NCI-H1417 treated with DMSO at 0.1 percent for 48 hours (cell line): ENCODE results near the gene NOMO2.
"Not testable (repeated sequence)": the region's sequence is repeated elsewhere in the genome, so short reads cannot be mapped to it uniquely, and the experiment has no call there.

Experiments used
- DNase-seq: peaks from one replicate; lab custom pipeline; 2025; lab: John Stamatoyannopoulos, UW

Gene NOMO2, protein sequence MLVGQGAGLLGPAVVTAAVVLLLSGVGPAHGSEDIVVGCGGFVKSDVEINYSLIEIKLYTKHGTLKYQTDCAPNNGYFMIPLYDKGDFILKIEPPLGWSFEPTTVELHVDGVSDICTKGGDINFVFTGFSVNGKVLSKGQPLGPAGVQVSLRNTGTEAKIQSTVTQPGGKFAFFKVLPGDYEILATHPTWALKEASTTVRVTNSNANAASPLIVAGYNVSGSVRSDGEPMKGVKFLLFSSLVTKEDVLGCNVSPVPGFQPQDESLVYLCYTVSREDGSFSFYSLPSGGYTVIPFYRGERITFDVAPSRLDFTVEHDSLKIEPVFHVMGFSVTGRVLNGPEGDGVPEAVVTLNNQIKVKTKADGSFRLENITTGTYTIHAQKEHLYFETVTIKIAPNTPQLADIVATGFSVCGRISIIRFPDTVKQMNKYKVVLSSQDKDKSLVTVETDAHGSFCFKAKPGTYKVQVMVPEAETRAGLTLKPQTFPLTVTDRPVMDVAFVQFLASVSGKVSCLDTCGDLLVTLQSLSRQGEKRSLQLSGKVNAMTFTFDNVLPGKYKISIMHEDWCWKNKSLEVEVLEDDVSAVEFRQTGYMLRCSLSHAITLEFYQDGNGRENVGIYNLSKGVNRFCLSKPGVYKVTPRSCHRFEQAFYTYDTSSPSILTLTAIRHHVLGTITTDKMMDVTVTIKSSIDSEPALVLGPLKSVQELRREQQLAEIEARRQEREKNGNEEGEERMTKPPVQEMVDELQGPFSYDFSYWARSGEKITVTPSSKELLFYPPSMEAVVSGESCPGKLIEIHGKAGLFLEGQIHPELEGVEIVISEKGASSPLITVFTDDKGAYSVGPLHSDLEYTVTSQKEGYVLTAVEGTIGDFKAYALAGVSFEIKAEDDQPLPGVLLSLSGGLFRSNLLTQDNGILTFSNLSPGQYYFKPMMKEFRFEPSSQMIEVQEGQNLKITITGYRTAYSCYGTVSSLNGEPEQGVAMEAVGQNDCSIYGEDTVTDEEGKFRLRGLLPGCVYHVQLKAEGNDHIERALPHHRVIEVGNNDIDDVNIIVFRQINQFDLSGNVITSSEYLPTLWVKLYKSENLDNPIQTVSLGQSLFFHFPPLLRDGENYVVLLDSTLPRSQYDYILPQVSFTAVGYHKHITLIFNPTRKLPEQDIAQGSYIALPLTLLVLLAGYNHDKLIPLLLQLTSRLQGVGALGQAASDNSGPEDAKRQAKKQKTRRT

GRCh38 chr16:18561727-18562314 lies at the start of gene NOMO2:
TSS of gene NOMO2 (minus strand) at chr16:18562097. CDS start at chr16:18562040, 57 bp downstream.
- DNase-seq, result not testable (repeated sequence)

GRCh38 chr16:18610147-18610803 lies 48.4 kb upstream of the NOMO2 start:
- DNase-seq, result not testable (repeated sequence)

DNA sequence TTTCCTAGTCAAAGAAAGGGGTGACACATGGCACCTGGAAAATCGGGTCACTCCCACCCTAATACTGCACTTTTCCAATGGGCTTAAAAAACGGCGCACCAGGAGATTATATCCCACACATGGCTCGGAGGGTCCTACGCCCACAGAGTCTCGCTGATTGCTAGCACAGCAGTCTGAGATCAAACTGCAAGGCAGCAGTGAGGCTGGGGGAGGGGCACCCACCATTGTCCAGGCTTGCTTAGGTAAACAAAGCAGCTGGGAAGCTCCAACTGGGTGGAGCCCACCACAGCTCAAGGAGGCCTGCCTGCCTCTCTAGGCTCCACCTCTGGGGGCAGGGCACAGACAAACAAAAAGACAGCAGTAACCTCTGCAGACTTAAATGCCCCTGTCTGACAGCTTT lies 46.4 kb upstream of the NOMO2 start:
- not testable (repeated sequence) for DNase-seq

GRCh38 chr16:18603572-18604246 lies 41.8 kb upstream of the NOMO2 start:
- DNase-seq, result not testable (repeated sequence)

- DNase-seq, result not testable (repeated sequence)
Observed at GRCh38 chr16:18598582-18598981, 36.7 kb upstream of the NOMO2 start.

DNA sequence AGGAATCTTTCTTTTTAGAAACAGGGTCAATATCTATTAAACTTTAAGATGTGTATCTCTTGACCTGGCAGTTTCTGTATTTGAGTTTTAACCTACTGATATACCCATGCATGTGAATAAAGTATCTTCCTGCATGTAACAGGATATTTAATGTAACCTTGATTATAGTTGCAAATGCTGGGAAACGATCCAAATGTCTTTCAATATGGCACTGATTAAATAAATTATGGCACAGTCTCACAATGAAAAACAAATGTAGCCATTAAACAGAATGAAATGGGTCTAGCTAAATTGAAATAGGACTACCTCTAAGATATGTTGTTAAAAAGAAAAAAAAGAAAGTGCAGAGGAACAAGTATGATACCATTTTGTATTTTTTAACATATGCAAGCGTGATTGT lies 35.8 kb upstream of the NOMO2 start:
- not testable (repeated sequence) for DNase-seq

GRCh38 chr16:18597319-18597718 lies 35.4 kb upstream of the NOMO2 start:
- not testable (repeated sequence) for DNase-seq

DNA sequence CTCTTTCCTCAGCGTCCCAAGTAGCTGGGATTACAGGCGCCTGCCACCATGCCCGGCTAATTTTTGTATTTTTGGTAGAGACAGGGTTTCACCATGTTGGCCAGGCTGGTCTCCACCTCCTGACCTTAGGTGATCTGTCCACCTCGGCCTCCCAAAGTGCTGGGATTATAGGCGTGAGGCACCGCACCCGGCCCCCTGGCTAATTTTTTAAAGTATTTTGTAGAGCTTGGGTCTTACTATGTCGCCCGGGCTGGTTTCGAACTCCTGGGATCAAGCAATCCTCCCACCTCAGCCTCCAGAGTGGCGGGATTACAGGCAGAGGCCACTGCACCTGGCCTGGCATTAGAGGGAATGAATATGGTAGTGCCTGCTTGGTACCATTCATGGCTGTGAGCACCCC lies 33.9 kb upstream of the NOMO2 start:
- DNase-seq, result not testable (repeated sequence)

- DNase-seq, result not testable (repeated sequence)
Observed at GRCh38 chr16:18594880-18595279, 33.0 kb upstream of the NOMO2 start.

DNA sequence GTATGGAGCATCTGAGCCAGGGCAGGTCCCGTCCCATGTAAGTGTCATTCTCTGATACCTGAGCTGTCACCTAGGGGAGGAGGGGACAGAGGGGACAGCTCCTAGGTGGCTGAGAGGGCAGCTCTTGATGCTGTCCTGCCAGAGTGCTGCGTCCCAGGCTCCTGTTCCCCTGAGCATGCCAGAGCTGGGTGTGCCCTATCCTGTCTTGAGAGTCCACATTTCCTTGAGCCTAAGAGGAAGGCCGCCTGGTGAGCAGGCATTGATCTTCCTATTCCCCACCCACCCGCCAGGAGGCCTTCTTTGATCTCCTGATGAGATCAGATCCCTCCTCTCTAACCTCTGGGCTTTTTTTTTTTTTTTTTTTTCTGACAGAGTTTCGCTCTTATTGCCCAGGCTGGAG lies 32.0 kb upstream of the NOMO2 start:
- not testable (repeated sequence) for DNase-seq

DNA sequence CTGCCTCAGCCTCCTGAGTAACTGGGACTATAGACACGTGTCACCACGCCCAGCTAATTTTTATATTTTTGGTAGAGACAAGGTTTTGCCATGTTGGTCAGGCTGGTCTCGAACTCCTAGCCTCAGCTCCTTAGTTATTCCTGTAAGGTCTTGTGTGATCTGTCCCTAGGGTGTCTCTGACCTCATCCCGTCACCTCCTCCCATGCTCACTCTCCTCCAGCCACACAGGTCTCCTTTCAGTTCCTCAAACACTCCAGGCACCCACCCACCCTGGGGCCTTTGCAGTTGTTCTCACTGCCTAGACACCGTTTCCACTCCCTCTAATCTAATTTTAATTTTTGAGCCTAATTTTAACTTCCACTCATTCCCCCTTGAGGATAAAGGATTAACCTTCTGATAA lies 31.1 kb upstream of the NOMO2 start:
- DNase-seq, result not testable (repeated sequence)

- DNase-seq, result not testable (repeated sequence)
Observed at GRCh38 chr16:18591908-18592307, 30.0 kb upstream of the NOMO2 start.

DNA sequence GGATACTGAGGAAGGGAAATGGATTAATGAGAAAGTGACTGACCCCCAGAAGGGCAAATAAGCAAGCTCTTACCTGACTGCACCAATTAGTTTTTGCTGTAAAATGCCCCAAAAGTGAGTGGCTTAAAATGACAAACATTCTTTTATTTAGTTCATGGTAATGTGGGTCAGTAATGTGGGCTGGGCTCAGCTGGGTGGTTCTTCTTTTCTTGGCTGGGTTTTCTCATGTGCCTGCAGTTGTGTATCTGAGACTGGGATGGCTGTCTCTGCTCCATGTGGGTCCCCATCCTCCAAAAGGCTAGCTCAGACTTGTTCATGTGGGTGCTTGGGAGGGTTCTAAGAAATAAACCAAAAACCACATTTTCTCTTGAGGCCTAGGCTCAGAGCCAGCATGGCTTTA lies 29.5 kb upstream of the NOMO2 start:
- DNase-seq, result not testable (repeated sequence)

- DNase-seq, result not testable (repeated sequence)
Observed at GRCh38 chr16:18589806-18590205, 27.9 kb upstream of the NOMO2 start.

GRCh38 chr16:18586560-18587540 lies 25.0 kb upstream of the NOMO2 start:
- not testable (repeated sequence) for DNase-seq

DNA sequence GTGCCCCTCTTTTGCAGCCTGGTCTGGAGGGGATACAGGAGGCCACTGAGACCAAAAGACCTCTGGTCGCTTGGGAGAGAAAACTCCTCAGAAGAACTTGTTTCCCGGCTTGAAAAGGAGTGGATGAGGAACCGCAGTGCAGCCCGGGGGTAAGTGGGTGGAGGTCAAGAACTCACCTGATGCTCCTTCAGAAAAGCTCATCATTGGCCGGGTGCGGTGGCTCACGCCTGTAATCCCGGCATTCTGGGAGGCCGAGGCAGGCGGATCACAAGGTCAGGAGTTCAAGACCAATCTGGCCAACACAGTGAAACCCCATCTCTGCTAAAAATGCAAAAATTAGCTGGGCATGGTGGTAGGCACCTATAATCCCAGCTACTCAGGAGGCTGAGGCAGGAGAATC lies 23.9 kb upstream of the NOMO2 start:
- not testable (repeated sequence) for DNase-seq

DNA sequence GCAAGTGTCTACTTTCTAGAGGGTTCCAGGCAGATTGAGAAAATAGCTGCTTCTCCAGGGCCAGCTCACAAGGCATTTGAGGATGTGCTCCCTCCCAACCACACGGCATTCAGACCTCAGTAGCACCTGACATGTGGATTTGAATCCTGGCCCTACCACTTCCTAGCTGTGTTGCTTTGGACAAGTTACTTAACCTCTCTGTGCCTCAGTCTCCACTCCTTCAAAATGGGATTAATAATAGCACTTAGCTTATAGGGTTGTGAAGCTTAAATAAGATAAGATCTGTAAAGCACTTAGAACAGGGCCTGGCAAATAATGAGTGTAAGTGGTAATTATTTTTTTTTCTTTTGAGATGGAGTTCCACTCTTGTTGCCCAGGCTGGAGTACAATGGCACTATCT lies 21.0 kb upstream of the NOMO2 start:
- no peak for DNase-seq

DNA sequence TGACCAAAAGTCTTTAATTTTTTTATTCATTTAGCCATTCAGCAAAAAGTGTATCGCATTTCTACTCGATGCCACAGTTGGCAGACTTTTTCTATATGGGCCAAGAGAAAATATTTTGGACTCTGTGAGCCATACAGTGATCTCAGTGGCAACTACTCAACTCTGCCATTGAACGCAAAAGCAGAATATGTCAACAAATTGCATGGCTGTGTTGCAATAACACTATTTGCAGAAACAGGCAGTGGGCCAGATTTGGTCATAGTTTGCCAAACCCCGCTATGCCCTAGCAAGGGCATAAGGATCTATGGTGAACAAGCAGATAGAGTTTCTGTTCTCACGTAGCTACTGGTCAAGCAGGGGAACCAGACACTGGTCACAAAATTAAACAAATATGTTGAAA lies 18.5 kb upstream of the NOMO2 start:
- DNase-seq, result not testable (repeated sequence)

GRCh38 chr16:18579261-18579660 lies 17.4 kb upstream of the NOMO2 start:
- DNase-seq, result not testable (repeated sequence)
